ENCODE results near the gene OSBPL5. TPM values are rescaled to one million over a fixed set of nuclear protein-coding genes. Genes with fewer than 3 reads are reported as not detected.

OSBPL5 gene
- total RNA-seq, 4 donors from 2014 or later: 43.4 to 75.2 (median 56.8) TPM

DNA sequence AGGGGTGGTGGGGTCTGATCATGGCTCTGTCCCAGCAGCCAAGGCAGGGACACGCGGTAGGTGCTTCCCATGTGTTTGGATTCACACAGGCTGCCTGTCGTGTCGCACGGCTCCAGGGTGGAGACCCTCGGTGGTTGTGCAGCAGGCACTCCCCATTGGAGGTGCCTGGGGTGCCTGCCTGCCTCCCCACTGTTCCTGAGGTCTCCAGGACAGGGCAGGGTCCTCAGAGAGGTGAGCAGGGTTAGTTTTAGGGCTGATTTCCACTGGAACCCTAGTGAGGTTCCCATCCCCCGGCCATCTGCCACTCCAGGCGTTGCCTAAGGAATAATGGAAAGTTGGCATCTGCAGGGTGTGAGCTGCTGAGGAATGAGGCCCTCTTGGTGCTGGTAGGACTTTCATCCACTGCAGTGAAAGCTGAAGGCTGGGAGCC lies 32.3 kb downstream of the OSBPL5 start:
- no peaks in the 10 kb centered on the region for H3K27me3 ChIP-seq
- H3K4me1 ChIP-seq: peaks cover 50% of the 10 kb centered on the region
- TF ChIP-seq CTCF (IDR thresholded peaks at IDR 0.05) (no peak), POLR2AphosphoS5 (IDR thresholded peaks at IDR 0.05) (no peak), POLR2A (IDR thresholded peaks at IDR 0.05) (no peak), EP300 (IDR thresholded peaks at IDR 0.05) (no peak)
- peaks cover 3% of the 10 kb centered on the region for H3K36me3 ChIP-seq
- 88% methylated on average over 2 of the region's 8 CpGs for WGBS
- no peak overlapping the region for H3K4me3 ChIP-seq
- H3K27ac ChIP-seq: no peak overlapping the region
- DNase-seq (ENCODE audit: low spot score in 2 of 2): peak in 1 of 2 donors; percentile 32
- H3K9me3 ChIP-seq: no peaks in the 10 kb centered on the region

GRCh38 chr11:3132271-3132781 lies 32.8 kb downstream of the OSBPL5 start:
- WGBS: 90% methylated on average over 11 of the region's 11 CpGs
- H3K27ac ChIP-seq: no peak overlapping the region
- no peaks in the 10 kb centered on the region for H3K27me3 ChIP-seq
- H3K9me3 ChIP-seq: no peaks in the 10 kb centered on the region
- TF ChIP-seq POLR2AphosphoS5 (IDR thresholded peaks at IDR 0.05) (no peak), CTCF (IDR thresholded peaks at IDR 0.05) (no peak), EP300 (IDR thresholded peaks at IDR 0.05) (no peak), POLR2A (IDR thresholded peaks at IDR 0.05) (no peak)
- DNase-seq (ENCODE audit: low spot score in 2 of 2): peak; percentile 57 to 73
- H3K4me1 ChIP-seq: peaks cover 52% of the 10 kb centered on the region
- H3K4me3 ChIP-seq: no peak overlapping the region
- peaks cover 3% of the 10 kb centered on the region for H3K36me3 ChIP-seq

- DNase-seq (ENCODE audit: low spot score in 2 of 2): peak in 1 of 2 donors; percentile 14
- no peak for TF ChIP-seq POLR2AphosphoS5 (IDR thresholded peaks at IDR 0.05)
- TF ChIP-seq EP300 (IDR thresholded peaks at IDR 0.05): no peak
- no peak for TF ChIP-seq CTCF (IDR thresholded peaks at IDR 0.05)
- TF ChIP-seq POLR2A (IDR thresholded peaks at IDR 0.05): no peak
- no peak overlapping the region for H3K27ac ChIP-seq
- H3K4me3 ChIP-seq: no peak overlapping the region
- peaks cover 57% of the 10 kb centered on the region for H3K4me1 ChIP-seq
- H3K9me3 ChIP-seq: no peaks in the 10 kb centered on the region
- peaks cover 3% of the 10 kb centered on the region for H3K36me3 ChIP-seq
- H3K27me3 ChIP-seq: no peaks in the 10 kb centered on the region
- 97% methylated on average over 2 of the region's 2 CpGs for WGBS
Measured at GRCh38 chr11:3131330-3131941, 33.7 kb downstream of the OSBPL5 start.

DNA sequence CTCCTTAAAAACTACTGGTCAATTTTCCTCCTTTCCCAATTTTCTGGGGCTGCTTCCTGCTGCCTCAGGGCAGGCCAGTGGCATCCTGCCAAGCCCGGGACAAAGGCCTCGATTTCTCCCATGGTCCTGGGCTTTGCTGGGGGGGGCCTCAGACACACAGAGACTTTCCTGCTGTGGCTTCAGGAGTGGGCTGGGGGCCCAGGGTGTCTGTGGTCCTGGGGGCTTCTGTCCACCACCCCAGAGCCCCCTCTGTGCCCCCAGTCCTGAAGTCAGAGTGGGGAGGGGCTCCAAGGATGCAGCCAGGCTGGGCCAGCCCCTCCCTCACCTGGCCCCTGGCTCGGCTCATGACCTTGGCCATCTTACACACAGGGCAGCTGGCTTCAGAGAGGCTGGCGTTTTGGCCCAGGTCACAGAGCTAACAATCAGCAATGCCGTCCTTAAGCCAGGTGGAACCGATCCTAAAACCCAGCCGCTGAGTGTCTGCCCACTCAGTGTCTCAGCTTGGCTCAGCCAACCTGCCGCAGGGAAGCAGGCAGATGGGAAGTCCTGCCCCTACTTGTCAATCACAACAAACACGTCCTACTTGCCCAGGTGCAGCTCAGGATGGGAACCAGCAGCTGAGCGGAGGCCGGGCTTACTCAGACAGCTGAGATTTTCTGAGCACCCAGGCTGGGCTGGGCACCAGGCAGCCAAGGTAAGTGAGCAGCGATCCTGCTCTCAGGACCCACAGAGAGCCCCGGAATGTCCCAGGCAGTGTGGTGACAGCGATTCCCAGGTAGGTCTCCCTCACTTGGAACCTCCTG lies 34.6 kb downstream of the OSBPL5 start:
- TF ChIP-seq CTCF (IDR thresholded peaks at IDR 0.05) (no peak), EP300 (IDR thresholded peaks at IDR 0.05) (no peak), POLR2AphosphoS5 (IDR thresholded peaks at IDR 0.05) (no peak), POLR2A (IDR thresholded peaks at IDR 0.05) (no peak)
- 37% methylated on average over 5 of the region's 14 CpGs for WGBS
- DNase-seq (ENCODE audit: low spot score in 2 of 2): peak; percentile 67 to 79
- Histone ChIP-seq H3K4me3 (no peak overlapping the region), H3K27me3 (no peaks in the 10 kb centered on the region), H3K4me1 (peaks cover 53% of the 10 kb centered on the region), H3K27ac (peak overlapping the region; percentile 42), H3K36me3 (peaks cover 7% of the 10 kb centered on the region), H3K9me3 (no peaks in the 10 kb centered on the region)
